DMS 273 treated with DMSO at 0.1 percent for 48 hours (cell line): ENCODE measurements around the gene PXK.
"Not testable (repeated sequence)": the region's sequence is repeated elsewhere in the genome, so short reads cannot be mapped to it uniquely, and the experiment has no call there.

Experiments used
- DNase-seq: peaks from one replicate; lab custom pipeline; 2025; lab: John Stamatoyannopoulos, UW

Gene PXK

DNA sequence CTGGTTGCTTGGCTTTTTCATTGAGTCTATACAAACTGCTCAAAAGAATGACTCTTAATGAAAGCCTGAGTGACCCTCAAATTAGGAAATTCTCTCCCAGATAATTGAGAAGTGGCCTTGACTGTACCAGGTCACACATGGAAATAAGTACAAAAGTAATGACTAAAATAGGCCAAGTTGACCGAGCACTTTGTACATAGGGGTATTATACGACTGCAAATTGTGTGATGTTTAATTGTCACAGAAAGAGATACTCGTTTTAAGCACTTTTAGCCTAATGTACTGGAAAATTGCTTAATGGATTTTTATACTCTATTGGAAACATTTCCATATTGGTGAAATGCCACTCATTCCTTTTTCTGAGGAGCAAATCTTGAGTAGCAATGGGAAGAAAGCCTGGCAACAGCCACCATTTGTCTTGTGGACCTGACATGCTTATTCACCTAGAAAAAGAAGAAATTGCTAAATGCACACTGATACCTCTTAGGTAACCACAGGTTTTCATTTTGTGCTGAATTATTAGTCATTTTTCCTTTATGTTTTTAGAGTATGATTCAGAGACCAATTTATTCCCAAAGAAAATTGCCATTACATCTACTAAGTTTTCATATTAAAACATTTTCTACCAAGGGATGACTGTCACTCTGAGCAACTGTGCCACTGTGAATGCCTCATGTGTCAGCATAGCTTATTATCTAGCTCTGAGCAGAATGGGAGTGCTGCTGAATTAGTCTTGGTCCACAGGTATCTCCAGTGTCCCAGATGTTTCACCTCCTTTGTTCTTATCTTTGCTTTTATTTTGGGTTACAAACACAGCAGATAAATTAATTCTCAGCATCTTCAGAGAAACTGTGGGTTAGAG lies 8.9 kb upstream of the PXK start:
- DNase-seq, result no peak

DNA sequence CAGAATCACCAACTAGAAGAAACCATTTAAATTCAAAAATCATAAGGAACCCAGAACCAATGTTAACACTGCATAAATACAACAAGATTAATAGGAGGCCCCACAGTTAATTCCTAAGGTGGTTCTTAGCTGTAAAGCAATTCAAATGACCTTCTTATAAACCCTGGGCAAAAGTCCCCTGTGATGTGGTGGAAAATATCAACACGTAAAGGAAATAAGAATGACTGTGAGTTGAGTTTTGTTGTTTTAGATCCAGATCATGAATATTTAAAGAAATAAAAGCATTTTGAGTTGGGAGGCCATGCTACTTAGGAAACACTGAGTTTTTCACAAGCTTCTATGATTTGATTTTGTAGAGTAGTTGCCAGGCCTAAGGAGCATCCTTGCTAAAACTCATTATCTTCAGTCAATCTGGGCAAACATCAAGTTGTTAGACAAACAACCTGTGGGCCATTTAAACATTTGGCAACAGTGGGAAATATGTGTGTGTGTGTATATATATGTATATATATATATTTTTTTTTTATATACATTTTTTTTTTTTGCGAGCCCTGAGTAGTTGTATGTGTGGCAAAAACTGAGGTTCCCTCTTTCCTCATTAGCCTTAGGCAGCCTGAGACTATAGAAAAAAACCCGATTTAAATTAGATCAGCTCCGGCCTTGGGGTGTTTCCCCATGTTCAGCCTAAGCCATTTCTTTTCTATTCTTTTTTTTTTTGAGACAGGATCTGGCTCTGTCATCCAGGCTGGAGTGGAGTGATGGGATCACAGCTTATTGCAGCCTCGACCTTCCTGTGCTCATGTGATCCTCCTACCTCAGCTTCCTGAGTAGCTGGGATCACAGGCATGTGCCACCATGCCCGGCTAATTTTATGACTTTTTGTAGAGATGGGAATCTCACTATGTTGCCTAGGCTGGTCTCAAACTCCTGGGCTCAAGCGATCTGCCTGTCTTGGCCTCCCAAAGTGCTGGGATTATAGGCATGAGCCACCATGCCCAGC lies 8.0 kb upstream of the PXK start:
- no peak for DNase-seq

DNA sequence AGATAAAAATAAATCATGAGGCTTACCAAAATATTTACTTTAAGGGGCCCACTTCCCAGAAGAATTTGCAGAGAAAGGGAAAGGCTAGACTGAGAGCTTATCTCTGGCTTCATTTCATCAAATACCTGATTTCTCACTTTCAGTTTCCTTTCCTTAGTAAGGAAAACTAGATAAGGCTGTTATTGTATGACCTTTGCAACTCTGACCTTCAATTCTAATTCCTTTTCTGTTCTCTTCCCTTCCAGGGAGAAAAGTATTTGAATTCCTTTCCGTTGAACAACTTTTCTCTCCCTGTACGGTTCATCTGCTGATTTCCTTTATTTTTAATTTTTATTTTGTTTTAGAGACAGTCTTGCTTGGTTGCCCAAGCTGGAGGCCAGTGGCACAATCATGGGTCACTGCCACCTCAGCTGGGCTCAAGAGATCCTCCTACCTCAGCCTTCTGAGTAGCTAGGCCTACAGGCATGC lies 7.1 kb upstream of the PXK start:
- DNase-seq, result no peak

DNA sequence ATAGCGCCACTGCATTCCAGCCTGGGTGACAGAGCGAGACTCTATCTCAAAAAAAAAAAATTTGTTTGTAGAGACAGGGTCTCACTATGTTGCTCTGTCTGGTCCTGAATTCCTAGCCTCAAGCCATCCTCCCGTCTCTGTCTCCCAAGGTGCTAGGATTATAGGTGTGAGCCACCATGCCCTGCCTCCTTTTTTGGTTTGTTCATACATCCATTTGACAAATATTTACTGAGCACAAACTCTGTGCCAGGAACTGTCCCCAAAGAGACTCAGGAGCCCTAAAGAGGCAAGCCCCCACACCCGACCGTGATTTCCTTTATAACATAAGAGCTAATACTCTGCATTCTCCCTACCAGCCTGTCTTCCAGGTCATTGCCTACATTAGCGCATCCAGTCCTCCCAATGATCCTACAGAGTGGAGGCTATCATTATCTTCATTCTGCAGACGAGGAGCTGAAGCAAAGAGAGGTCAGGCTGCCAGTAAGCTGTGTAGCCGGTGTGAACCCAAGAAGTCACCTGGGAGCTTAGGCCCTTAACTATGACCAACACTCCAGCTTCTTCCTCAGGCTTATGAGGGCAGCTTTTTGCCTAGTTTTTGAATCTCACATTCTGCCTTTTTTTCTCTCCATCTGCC lies 6.3 kb upstream of the PXK start:
- no peak for DNase-seq

DNA sequence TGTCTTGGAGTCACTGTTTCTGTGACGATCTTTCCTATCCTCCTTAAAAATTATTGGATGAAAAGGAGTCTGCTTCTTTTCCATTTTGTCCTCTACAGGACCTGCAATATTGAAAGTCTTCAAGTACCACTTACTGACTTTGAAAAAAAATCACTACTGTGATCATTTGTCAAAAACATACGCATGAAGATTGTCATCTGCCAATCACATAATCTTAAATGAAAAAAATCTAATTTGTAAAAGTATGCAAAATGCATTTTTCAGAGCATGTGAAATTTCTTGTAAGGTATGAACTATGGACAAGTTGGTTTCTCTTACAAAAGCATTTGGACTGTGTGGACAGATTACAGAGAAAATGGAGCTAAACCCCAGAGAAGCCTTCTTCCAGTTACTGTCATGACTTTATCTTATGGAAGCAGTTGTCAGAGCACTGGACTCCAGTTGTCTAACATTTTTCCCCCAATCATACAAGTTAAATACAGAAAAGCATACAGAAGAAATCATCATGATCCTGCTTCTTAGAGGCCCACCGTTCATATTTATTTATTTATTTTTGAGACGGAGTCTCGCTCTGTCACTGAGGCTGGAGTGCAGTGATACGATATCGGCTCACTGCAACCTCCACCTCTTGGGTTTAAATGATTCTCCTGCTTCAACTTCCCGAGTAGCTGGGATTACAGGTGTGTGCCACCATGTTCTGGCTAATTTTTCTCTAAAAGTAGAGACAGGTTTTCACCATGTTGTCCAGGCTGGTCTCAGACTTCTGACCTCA lies 3.4 kb upstream of the PXK start:
- DNase-seq, result no peak

DNA sequence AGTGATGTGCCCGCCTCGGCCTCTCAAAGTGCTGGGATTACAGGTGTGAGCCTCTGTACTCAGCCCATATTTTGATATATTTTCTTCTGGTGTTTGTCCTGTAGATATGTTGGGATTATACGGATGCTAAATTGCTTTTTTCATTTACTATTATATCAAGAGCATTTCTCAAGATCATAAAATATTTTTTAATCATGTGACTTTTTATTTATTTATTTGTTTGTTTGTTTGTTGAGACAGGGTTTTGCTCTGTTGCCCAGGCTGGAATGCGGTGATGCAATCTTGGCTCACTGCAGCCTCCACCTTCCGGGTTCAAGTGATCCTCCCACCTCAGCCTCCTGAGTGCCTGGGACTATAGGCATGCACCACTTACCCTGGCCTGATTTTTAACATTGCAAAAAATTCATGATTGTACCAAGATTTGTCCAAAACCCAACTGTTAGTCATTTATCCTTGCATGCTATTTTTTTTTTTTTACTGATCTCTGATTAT lies 2.7 kb upstream of the PXK start:
- DNase-seq, result no peak

DNA sequence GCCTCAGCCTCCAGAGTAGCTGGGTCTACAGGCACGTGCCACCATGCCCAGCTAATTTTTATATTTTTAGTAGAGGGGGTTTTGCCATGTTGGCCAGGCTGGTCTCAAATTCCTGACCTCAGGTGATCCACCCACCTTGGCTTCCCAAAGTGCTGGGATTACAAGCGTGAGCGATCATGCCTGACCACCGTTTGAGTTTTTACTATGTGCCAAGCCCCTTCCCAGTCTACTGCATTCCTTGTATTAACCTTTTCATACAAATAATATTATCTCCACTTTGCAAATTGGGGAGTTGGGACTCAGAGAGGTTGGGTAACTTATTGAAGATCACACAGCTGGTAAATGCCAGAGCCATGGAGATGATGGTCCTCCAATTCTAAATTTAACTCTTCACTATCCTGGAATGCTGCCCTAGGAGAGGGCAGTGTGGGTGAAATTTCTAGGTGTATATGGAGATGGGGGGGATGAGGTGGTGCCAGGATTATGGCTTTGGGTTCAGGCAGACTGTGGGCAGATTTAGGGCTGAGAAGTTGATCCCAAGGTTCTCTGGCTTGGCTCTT lies 1.0 kb upstream of the PXK start:
- no peak for DNase-seq

DNA sequence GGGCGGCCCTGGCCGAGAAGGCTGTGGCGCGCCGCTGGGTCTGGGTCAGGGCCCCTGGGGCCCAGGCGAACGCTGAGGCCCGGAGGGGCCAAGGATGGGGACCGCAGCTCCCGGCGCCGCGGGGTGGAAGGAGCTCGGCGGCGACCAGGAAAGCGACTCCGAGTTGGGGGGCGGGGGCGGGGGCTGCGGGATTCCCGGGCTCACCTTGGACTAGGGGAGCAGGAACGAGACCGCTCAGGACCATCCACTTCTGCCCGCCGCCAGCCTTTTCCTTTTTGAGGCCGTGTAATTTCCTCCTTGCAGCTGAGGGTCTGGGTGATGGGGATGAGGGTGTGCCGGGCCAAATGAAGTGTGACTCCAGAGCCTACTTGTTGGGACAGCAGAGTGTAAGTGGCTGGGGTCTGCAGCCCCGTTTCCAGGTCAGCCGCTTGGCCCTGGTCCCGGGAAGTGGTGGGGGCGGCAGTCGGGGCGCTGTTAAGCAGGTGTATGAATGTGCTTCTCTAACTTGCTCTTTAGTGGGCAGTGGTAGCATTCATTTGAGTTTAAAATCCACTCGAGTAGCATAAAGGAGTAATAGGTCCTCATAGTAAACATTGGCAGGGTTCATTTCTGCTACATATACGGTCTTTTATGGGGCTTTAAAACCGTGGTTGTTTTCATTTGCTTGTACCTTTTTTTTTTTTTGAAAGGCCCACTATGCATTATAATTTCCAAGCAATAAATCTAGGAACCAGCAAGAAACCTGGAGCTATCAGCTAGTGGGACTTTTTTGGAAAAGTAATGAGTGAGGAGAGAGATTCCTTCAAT lies 717 bp downstream of the PXK start:
- no peak for DNase-seq

DNA sequence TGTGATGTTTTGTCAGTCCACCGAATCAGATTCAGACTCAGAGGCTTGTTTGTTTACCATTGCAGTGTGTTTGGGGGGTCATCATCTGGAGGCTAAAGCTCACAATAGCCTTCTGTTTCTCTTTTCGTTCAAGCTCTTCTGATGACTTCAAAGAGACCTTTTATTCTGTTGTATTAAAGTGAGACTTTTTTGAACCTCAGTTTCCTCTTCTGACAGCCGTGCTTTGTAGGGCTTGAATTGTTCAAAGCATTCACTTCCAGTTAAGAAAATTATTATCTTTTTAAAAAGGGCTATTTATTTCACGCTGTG lies 1.3 kb downstream of the PXK start:
- DNase-seq, result no peak

DNA sequence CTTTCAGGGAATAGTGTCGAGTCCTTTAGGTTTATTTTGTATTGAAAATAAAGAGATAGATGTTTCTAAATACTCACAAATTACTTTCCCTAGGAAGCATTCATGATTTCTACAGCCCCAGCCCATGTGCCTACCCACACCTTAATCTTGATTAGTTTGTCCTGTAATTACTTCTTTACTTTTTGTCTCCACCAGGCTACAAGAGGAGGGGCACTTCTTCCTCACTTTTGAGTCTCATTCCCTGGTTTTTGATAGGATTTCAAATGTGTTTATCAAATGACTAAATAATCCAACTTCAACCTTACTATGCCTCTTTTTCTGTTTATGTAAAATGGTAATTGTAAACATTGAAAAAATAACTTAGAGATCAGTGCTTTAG lies 1.8 kb downstream of the PXK start:
- no peak for DNase-seq

DNA sequence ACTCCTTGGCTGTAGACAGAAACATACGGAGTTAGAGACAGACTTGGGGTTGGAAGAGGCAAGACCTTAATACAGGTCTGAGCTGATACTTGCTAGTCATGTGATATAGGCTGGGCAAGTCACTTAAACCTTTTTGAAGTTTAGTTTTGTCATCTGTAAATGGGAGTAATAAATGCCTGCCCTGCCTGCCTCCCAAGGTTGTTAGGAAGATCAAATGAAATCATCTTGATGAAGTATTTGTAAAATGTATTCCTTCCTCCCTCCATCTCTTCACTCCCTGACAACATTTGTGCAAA lies 2.9 kb downstream of the PXK start:
- no peak for DNase-seq

DNA sequence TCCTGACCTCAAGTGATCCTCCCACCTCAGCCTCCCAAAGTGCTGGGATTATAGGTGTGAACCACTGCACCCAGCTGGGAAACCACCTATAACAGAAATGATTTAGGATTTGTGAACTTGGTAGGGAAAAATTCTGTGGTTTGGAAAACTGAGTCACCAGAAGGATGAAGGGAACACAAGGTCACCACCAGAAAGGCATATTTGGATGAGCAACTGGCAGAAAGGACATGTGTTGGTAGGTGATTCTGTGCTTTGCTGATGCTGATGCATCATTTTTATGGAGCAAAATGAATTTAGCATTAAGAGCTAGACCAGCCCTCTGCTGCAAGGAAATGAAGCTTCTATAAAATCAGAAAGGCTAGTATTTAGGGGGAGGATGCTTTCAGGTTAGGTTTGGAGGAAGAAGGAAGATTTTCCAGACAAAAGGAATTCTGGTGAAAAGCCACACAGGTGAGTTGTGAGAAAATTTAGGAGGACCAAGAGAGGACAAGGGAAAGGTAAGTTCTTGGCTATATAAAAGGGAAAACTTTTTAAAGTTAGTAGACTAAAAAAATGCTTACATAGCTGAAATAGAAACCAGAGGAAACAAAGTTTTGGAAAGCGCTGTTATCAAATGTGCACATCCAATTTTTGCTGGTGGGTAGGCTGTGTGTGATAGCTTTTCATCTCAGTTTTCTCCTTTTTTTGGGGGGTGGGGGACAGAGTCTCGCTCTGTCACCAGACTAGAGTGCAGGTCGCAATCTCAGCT lies 3.6 kb downstream of the PXK start:
- DNase-seq, result no peak

DNA sequence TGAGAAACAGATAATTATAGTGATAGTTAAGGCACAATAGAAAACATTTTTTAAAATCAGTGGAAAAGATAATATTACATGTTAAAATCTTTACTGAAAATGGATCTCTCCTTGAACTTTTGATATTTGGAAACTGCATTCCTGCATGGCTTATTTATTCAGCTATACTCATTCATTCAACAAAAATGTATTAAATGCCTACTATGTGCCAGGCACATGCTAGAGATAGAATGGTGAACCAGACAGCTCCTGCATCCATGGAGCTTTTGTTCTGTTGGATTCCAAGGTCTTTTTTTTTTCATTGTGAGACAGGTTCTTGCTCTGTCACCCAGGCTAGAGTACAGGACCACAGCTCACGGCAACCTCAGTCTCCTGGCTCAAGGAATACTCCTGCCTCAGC lies 4.5 kb downstream of the PXK start:
- DNase-seq, result no peak

DNA sequence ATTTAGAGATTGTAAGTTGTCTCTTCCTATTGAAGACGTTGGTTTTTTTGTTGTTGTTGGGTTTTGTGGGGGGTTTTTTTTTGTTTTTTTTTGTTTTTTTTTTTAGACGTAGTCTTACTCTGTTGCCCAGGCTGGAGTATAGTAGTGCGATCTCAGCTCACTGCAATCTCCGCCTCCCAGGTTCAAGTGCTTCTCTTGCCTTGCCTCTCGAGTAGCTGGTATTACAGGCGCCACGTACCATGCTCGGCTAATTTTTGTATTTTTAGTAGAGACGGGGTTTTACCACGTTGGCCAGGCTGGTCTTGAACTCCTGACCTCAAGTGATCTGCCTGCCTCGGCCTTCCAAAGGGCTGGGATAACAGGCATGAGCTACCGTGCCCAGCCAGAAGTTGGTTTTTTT lies 6.5 kb downstream of the PXK start:
- not testable (repeated sequence) for DNase-seq

DNA sequence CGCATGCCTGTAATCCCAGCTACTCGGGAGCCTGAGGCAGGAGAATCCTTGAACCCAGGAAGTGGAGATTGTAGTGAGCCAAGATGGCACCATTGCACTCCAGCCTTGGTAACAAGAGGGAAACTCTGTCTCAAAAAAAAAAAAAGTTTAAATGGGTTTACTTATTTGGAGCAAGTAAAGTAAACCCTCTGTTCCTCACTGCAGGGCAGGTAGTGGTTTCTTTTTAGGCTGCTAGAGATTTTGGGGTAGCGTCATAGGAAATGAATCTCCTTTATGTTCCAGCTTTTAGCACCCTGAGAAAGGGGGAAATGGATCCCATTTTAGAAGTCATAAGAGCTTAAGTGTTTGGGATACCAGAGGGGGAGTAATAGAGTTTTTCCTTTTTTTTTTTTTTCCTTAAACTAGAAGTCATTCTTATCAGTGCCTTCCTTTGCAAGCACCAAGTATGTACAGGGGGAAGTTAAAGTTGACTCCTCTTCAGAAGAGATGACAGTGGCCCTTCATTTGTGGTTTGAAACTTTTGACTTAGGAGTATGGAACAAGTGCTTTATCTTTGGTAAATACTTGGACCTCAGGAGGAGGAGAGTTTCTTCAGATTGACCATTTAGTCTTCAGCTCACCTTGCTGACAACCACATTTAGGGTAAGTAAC lies 8.0 kb downstream of the PXK start:
- DNase-seq, result no peak

DNA sequence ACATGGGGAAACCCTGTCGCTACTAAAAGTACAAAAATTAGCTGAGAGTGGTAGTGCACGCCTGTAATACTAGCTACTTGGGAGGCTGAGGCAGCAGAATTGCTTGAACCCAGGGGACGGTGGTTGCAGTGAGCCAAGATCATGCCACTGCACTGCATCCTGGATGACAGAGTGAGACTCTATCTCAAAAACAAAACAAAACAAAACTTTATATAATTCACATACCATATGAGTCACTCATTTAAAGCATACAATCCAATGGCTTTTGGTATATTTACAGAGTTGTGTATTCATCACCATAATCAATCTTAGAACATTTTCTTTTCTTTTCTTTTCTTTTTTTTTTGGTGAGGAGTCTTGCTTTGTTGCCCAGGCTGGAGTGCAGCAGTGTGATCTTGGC lies 8.7 kb downstream of the PXK start:
- DNase-seq, result no peak

DNA sequence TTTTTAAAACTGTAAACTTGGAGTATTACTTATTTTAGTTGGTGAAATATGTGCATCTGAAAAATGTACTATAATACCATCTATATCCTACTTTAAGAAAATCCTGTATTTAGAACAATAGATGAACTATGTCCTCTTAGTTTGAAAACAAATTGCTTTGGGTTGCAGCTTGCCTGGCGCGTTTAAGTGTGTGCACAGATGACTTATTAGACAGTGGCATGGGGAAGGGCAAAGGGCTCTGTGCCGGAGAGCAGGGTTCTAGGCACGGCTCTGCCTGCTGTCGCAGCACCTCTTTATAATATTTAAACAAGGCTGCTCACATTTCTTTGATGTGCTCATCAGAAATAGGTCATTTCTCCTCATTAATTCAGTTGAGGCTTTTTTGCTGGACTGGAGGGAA lies 10.0 kb downstream of the PXK start:
- no peak for DNase-seq

DNA sequence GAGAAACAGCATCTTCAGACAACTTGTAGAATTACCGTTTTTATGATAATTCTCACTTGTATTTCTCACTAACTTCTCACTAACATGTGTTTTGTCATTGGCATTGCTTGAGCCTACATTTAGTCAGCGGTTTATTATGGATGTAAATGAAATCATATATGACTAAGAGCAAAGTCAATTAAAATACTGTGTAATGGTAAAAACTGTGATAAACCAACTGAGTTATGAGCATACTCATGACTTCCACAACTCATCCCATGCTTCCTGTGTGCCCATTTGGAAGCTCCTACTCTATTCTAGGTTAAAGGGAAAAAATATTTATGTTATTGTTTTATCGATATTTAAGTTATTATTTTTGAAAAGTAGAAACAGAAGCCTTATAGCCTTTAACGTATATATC lies 12.8 kb downstream of the PXK start:
- no peak for DNase-seq

DNA sequence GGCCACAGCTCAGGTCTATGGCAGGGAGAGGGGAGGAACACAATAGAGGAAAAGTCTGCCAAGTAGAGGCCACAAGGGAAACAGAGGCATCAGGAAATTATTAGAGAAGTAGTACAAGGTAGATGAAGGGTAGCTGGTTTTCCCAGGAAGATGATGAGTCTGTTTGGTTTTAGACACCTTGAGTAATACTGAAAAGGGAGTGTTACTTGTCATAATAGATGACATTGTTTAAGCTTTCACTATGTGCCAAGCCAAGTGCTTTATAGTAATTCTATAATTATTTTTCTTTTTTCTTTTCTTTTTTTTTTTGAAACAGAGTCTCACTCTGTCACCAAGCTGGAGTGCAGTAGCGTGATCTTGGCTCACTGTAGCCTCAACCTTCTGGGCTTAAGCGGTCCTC lies 13.7 kb downstream of the PXK start:
- DNase-seq, result no peak

DNA sequence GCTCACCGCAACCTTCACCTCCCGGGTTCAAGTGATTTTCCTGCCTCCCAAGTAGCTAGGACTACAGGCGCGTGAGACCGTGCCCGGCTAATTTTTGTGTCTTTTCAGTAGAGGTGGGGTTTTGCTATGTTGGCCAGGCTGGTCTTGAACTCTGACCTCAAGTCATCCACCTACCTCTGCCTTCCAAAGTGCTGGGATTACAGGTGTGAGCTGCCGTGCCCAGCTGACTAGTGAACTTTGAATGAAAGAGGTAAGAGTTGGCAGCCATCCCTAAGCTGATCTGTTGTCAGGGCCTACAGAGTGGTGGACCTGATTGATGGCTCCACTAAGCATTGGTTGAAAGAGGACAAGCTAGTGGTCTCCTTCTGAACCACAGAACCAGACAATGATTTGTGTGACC lies 15.3 kb downstream of the PXK start:
- no peak for DNase-seq
